Measurements from ENCODE around the gene ARMC5.

GRCh38 chr16:31464781-31465260 is 5.5 kb downstream of the ARMC5 start:
- TF ChIP-seq CTCF (IDR thresholded peaks at IDR 0.05) (no peak), POLR2AphosphoS5 (IDR thresholded peaks at IDR 0.05) (no peak), POLR2A (IDR thresholded peaks at IDR 0.05) (no peak)
